Measurements from ENCODE around the gene MAP3K1. TPM values are rescaled to one million over a fixed set of nuclear protein-coding genes. Genes with fewer than 3 reads are reported as not detected.
A peak's percentile ranks its signal among the peaks of the same experiment; 100 is the strongest.

MAP3K1 gene
- total RNA-seq, 4 donors from 2014 or later, result 4.2 to 6.8 (median 5.4) TPM

DNA sequence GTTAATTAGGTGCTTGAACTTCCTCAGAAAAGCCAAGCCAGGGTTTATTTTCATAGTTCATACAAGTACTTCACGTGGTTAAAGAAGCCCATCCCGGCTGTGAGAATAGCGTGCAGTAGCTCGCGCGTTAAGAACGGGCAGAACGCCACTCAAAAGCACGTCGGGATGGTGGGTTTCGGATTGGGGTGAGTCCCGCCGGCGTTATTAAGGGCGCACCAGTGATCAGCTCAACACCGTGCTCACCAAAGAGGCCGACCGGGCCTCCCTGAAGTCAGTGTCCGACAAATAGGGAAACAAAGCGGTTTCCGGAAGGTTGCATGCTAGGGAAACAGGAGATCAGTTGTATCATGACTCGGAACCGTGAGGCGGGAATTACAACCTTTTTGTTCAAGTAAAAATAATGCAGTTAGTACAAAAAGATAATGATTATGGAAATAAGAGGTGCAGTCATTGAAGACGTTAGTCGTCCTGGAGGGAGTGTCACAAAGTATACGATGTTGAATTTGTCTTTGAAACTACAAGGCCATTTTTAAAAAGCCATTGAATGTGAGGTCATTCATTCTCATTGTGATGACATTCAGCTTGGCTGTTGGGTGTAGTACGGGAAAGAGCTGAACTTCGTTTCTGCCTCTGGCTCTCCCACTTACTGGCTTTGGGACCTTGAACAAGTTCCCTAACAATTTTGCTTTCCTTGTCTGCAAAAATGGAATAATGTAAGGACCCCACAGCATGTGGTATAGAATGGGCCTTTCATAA is 95.0 kb downstream of the MAP3K1 start:
- no peak for TF ChIP-seq POLR2A (IDR thresholded peaks at IDR 0.05)
- TF ChIP-seq, protein P1, sequence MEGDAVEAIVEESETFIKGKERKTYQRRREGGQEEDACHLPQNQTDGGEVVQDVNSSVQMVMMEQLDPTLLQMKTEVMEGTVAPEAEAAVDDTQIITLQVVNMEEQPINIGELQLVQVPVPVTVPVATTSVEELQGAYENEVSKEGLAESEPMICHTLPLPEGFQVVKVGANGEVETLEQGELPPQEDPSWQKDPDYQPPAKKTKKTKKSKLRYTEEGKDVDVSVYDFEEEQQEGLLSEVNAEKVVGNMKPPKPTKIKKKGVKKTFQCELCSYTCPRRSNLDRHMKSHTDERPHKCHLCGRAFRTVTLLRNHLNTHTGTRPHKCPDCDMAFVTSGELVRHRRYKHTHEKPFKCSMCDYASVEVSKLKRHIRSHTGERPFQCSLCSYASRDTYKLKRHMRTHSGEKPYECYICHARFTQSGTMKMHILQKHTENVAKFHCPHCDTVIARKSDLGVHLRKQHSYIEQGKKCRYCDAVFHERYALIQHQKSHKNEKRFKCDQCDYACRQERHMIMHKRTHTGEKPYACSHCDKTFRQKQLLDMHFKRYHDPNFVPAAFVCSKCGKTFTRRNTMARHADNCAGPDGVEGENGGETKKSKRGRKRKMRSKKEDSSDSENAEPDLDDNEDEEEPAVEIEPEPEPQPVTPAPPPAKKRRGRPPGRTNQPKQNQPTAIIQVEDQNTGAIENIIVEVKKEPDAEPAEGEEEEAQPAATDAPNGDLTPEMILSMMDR (IDR thresholded peaks at IDR 0.05 in 4 of 5, conservative IDR thresholded peaks at IDR 0.05 in 1 of 5), result no peak
- intact Hi-C loops (cut with DNase I; ENCODE audit: low total_unique reads), result loop anchor here (1.0 to 10.0 kb wide), 2 partner anchors 41 to 1606 kb away; partner anchors contain the start of genes DHX29 and MTREX

DNA sequence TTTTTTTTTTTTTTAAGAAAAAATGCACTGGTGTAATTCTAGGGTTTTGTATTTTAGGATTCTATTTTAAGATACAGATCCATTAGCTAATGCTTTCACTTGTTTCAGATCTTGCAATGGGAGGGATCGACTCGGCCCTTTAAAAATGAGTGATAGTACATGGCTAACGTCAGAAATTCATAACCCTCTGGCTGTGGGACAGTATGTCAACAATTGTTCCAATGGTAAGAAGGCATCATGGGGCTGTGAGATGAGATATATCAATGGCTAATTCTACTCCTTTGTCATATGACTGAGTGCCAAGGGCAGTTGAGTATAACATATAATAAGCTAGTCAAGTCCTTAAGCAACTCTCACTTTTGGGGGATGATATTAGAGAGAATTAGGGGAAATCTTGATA is 98.4 kb downstream of the MAP3K1 start:
- H3K4me1 ChIP-seq, result peaks cover 12 to 14% of the 10 kb centered on the region in 2 donors
- no peaks in the 10 kb centered on the region for H3K27me3 ChIP-seq
- DNase-seq, result no peak
- in situ Hi-C loops (cut with MboI; ENCODE audit: low sequenced_read_pairs in 4 of 4) (loop anchor here in 1 of 4 donors (25.0 kb wide), 1 partner anchor 1549 kb away; the partner anchor contains the start of gene PLK2), intact Hi-C loops (cut with DNase I; ENCODE audit: low total_unique reads) (loop anchor here (10.0 kb wide), 1 partner anchor 1609 kb away; the partner anchor contains the start of genes DHX29 and MTREX)
- ATAC-seq, result no peak
- no peak overlapping the region for H3K27ac ChIP-seq
- TF ChIP-seq, protein P1 (IDR thresholded peaks at IDR 0.05 in 4 of 5, conservative IDR thresholded peaks at IDR 0.05 in 1 of 5), result no peak
- no peak for TF ChIP-seq POLR2A (IDR thresholded peaks at IDR 0.05)
- peaks cover 0 to 9% of the 10 kb centered on the region in 2 donors for H3K36me3 ChIP-seq
- no peaks in the 10 kb centered on the region for H3K9me3 ChIP-seq
- no peak overlapping the region for H3K4me3 ChIP-seq

More for the DNA sequence above, 95.0 kb downstream of the MAP3K1 start:
- Histone ChIP-seq H3K27ac (peak overlapping the region; percentile 86 to 96 (median 90)), H3K4me1 (peaks cover 5 to 10% of the 10 kb centered on the region in 2 donors), H3K4me3 (peak overlapping the region; percentile 67 to 96 (median 80)), H3K27me3 (no peaks in the 10 kb centered on the region), H3K36me3 (peaks cover 0 to 6% of the 10 kb centered on the region in 2 donors), H3K9me3 (no peaks in the 10 kb centered on the region)
- ATAC-seq (peak; percentile 43), DNase-seq (peak in 1 of 2 donors; percentile 29)
- in situ Hi-C loops (cut with MboI; ENCODE audit: low sequenced_read_pairs in 4 of 4), result loop anchor here in 1 of 4 donors (25.0 kb wide), 1 partner anchor 1552 kb away; the partner anchor contains the start of gene PLK2

DNA sequence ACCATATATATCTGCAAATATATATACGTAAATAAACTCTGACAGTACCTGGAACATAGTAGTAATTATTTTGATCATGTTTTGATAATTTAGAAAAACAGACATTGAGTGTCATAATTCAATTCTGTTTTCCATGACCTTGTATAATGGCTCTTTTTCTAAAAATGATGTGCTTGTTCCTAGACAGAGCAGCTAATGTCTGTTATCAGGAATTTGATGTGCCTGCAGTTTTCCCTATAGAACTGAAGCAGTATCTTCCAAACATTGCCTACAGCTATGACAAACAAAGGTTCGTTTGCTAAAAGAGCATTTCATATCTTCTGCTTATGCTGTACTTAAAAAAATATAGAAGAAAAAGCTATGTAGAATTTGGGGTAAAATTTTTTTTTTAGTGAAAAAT is 99.3 kb downstream of the MAP3K1 start:
- in situ Hi-C loops (cut with MboI; ENCODE audit: low sequenced_read_pairs in 4 of 4), result loop anchor here in 1 of 4 donors (25.0 kb wide), 1 partner anchor 1548 kb away; the partner anchor contains the start of gene PLK2

DNA sequence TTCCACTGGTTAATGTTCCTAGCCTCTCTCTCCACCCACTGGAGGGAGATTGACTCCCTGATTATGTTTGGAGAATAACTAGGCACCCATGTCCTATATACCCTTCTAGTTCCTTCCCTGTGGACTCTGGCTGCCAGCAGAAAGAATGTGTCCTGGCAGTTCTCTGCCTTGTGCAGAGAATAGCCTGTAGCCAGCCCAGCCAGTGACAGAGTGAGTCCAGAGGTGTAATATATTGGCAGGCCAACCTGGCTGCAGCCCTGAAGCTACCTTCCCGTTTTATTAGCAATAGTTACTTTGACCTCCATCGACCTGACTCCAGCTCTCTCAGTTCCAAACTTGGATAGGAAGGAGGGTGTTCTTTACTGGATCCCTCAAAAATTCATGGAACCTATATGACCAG is 102.2 kb downstream of the MAP3K1 start:
- in situ Hi-C loops (cut with MboI; ENCODE audit: low sequenced_read_pairs in 4 of 4), result loop anchor here in 1 of 4 donors (25.0 kb wide), 1 partner anchor 1545 kb away; the partner anchor contains the start of gene PLK2
- H3K36me3 ChIP-seq, result peaks cover 0 to 14% of the 10 kb centered on the region in 2 donors
- no peak overlapping the region for H3K4me3 ChIP-seq
- ATAC-seq (no peak), DNase-seq (no peak)
- intact Hi-C loops (cut with DNase I; ENCODE audit: low total_unique reads), result loop anchor here (10.0 kb wide), 1 partner anchor 1613 kb away; the partner anchor contains the start of genes DHX29 and MTREX
- H3K9me3 ChIP-seq, result no peaks in the 10 kb centered on the region
- H3K27me3 ChIP-seq, result no peaks in the 10 kb centered on the region
- no peak overlapping the region for H3K27ac ChIP-seq
- peaks cover 6 to 7% of the 10 kb centered on the region in 2 donors for H3K4me1 ChIP-seq
- TF ChIP-seq, protein P1 (IDR thresholded peaks at IDR 0.05 in 4 of 5, conservative IDR thresholded peaks at IDR 0.05 in 1 of 5), result no peak
- TF ChIP-seq POLR2A (IDR thresholded peaks at IDR 0.05), result no peak

More for the DNA sequence above, 99.3 kb downstream of the MAP3K1 start:
- H3K27me3 ChIP-seq, result no peaks in the 10 kb centered on the region
- TF ChIP-seq, protein P1 (IDR thresholded peaks at IDR 0.05 in 4 of 5, conservative IDR thresholded peaks at IDR 0.05 in 1 of 5), result no peak
- H3K36me3 ChIP-seq, result peaks cover 0 to 9% of the 10 kb centered on the region in 2 donors
- H3K9me3 ChIP-seq, result no peaks in the 10 kb centered on the region
- H3K4me3 ChIP-seq, result no peak overlapping the region
- intact Hi-C loops (cut with DNase I; ENCODE audit: low total_unique reads), result loop anchor here (10.0 kb wide), 1 partner anchor 1610 kb away; the partner anchor contains the start of genes DHX29 and MTREX
- H3K4me1 ChIP-seq, result peaks cover 12 to 13% of the 10 kb centered on the region in 2 donors
- DNase-seq (no peak), ATAC-seq (no peak)
- no peak overlapping the region for H3K27ac ChIP-seq
